Stimulated activated naive CD4-positive, alpha-beta T cell (primary cell): ENCODE measurements around the gene KRT12.
"Not testable (repeated sequence)": the region's sequence is repeated elsewhere in the genome, so short reads cannot be mapped to it uniquely, and the experiment has no call there.

Experiments used
- DNase-seq, 6 experiments: peaks; one replicate each; lab custom pipeline; 2025; lab: John Stamatoyannopoulos, UW

Gene KRT12

DNA sequence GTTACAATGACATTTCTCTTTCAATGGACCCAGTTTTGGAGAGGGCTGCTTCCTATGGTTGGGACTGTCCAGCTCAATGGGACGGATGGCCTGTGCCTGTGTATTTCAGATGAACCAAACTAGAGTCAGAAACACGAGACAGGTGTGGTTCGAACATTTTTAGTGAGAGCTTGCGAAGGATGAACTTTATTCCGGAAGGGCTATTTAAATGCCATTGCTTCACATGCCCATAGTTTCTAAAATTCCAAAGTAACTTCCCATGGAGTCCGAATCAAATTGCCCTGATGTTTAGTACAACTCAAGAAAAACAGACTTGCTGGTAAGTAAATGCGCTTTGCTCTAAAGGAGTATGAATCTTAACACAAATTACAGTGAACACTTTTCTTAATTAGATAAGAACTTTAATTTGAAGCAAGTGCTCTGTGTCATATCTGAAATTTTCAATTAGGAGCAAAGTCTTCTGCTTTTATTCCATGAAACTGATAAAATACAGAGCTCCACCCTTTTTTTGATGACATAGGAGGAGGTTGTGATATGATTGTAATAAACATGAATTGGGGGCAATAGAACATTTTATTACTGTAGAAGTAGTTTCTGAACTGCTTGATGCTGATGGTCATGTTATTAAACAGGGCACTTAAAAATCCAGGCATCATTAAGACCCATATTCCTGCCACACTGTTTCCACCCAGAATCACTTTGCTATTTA lies 16.8 kb upstream of the KRT12 start:
- DNase-seq = no peak

DNA sequence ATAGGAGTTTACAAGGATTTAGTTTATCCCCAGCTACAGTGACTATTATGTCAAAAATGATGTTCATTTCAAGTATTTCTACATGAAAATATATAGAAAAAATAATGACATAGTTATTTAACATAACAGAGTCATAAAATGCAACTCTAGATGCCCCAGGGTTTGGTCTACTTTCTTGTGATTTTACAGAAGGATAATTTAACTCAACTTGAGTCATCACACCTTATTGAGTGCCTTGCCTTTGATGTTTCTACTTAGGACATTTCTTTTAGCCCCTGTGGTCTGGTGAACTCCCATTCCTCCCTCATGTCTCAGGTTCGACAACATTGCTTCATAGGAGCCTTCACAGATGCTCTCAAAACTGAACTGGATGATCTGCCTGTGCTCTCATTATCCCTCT lies 16.0 kb upstream of the KRT12 start:
- no peak for DNase-seq

DNA sequence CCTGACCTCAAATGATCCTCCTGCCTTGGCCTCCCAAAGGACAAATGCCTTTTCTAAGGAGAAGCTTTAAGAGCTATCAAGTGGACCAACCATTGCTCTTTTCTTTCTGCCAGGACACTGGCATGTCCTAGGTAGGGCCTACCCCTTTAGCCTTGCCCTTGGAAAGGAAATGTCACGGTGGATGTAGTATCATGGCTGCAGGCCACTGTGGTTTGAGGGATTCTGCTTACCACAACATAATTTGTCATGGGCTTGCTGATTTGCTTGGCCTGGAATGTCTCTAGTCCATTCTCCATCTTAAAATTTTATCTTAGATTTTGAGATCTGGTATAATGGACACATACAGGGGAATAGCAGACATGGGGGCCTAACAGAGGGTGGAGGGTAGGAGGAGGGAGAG lies 12.0 kb upstream of the KRT12 start:
- DNase-seq = no peak

DNA sequence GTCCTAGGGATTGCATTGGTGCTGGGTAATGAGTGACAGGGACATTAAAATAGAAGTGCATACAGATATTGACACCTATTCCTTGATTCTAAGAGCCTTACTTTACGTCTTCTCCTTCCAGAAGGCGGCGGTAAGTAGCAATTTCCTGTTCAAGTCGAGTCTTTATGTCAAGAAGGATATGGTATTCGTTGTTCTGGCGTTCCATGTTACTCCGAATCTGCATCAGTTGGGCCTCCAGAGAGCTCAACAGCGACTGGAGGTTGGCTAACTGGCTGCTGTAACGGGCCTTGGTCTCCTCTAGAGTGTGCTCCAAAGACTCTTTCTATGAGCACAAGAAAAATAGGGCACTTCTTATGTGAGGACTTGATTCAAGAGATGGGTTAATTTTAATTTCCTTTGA lies 11.0 kb upstream of the KRT12 start:
- DNase-seq = no peak

DNA sequence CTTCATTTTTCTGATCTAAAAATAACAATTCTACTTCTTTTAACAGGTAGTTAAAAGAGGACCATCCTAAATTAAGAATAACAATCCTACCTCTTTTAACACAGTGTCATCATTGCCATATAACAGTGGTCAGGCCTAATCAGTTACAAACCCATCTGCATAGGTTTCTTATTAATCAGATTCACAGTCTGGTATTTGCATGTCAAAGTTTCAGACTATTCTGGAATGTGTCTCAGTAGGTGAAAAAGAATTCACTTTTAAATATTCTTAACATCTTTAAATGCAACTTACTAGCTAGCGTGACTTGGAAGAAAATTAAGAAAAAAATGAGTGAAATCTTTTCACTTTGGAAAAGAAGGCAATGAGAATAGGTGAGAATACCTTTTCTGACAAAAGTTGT lies 6.8 kb upstream of the KRT12 start:
- no peak for DNase-seq

DNA sequence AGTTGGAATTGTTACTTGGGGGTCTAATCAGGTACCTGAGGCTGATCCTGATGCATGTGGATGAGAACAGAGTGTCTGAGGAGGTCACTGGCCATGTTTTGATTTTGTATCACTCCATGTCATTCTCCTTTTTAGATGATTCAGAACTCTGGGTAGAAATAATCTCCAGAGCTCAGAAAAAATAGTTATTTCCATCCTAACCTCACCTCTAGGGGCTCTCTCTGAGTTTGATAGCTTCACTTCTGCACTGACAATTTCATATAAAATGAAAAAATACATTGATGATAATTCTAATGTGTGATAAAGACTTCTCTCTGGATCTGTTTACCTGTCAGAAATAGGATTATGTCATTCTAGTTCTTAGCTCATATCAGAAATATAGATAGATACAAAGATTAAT lies 6.2 kb upstream of the KRT12 start:
- no peak for DNase-seq

DNA sequence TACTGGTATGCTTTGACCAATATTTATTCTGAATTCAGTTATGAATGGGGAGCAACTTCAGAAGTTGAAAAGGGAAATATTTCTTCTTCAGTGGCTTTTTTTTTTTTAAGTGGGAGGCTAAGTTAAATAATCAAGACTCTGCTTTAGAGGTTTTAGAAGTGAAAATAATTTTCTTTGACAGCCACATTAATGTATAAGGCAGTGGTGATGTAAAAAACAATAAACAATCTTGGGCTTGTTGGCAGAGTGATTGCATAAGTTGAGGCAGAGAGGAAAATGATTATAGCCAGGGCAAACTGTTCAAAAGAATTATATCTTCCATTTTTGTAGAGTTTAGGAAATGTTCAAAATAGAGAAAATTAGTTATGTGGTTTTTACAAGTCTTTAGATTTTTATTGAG lies 5.4 kb upstream of the KRT12 start:
- DNase-seq = no peak

DNA sequence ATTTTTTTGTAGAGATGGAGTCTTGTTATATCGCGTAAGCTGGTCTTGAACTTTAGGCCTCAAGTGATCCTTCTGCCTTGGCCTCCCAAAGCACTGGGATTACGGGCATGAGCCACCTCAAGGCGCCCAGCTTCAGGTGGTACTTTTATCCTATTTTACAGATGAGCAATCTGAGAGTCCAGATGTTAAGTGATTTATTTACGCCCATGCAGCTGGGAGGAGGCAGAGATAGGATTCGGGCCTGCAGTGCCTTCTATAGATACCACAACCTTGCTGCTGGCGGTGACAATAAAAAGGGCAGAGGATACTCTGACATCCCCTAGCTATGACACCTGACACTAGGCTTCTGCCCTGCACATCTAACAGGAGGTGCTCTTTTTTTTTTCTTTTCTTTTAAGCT lies 4.3 kb upstream of the KRT12 start:
- no peak for DNase-seq

DNA sequence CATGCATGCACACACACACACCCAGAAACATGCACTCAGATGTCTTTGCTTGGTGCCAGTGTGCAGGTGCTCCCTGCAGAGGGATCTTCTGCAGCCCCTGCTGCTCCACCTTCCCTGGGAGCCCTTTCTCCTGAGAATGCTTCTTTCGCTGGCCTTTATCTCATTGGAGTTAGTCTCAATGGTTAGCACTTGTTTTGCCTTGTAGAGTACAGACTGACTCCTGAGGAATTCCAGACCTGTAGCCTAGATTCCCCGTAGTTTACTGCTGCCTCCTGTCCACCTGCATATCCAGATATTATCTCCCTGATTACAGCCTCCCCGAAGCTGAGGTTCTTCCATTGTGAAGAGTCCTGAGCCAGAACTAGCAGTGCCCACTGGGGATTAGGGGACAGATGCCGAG lies 3.1 kb upstream of the KRT12 start:
- no peak for DNase-seq

DNA sequence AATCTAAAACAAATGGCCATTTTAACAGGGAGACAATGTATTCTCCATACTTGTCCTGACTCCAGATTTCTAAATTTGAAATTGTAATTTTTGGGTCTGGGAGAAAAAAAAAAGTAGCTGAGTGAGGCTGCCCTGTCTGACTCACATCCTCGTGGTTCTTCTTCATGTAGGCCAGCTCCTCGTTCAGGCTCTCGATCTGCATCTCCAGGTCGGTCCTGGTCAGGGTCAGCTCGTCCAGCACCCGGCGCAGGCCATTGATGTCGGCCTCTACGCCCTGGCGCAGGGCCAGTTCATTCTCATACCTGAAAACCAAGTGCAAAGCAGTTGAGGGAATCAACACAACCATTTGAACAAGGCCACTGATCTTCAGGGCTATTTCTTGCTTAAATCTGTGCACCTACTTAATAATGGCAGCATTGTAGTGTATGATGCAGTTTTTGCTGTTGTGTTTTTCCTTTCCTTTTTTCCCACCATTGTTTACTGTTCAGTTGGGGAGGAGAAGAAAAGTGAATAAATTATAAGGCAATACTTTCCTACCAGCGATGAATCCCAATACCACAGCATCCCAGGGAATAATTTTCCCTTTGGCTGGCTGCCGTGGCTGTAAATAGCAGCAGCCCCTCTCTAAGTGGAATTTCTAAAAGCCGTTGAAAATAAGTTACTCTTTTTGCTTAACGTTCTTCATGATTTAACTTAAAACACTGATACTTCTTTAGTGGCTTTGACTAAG lies 2.2 kb downstream of the KRT12 start:
- no peak for DNase-seq

DNA sequence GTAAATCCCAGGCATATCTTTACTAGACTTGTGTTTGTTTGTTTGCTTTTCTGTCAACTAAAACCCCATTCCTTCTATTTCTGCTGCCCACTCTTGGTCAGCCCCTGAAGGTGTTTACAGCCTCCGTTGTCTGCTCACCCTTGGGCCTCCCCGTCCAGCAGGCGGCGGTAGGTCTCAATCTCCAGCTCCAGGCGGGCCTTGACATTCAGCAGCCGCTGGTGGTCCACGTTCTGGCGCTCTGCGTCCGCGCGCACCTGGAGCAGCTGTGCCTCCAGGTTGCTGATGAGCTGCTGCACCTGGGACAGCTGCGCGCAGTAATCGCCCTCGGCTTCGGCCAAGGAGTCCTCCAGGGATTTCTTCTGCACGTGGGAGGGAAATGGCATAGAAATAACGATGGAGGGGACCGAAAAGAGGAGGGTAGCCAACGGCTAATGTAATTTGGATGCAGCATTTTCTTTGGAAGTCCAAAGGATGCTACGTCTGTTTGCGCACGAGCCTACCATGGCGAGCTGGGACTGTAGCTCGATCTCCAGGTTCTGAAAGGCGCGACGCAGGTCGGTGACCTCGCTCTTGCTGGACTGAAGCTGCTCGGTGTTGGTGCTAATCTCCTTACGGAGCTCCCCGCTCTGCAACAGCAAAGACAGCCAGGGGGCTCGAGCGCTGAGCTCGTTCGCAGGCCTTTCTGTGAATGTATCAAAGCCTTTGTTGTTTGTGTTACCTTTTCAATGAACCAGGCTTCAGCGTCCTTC lies 3.9 kb downstream of the KRT12 start:
- no peak for DNase-seq

DNA sequence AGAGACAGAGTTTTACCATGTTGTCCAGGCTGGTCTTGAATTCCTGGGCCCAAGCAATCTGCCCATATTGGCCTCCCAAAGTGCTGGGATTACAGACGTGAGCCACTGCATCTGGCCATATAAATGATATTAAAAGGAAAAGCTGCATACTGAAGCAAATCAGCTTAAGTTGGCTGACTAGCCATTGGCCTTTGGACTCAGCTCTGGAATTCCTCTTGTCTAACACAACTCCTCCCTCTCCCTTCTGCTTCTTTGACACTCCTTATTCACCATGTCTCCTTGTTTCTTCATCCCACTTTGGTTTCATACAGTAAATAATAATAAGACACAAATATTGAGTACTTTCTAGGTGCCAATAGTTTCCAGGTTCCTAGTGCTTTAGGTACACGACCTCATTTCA lies 7.5 kb downstream of the KRT12 start:
- no peak for DNase-seq

DNA sequence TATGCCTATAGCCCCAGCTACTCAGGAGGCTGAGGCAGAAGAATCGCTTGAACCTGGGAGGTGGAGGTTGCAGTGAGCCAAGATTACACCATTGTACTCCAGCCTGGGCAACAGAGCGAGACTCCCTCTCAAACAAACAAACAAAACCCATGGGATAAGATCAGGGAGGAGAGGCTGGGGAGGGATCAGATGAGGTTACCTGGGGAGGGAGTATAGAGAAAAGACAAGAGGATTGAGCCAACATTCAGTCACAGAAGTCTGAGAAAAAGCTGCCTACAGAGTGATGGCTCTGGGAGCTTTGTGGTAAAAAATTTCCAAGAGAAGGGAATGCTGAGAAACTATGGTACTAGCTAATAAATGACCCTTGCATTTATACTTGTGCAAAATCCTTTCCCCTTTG lies 8.4 kb downstream of the KRT12 start:
- DNase-seq = not testable (repeated sequence)

DNA sequence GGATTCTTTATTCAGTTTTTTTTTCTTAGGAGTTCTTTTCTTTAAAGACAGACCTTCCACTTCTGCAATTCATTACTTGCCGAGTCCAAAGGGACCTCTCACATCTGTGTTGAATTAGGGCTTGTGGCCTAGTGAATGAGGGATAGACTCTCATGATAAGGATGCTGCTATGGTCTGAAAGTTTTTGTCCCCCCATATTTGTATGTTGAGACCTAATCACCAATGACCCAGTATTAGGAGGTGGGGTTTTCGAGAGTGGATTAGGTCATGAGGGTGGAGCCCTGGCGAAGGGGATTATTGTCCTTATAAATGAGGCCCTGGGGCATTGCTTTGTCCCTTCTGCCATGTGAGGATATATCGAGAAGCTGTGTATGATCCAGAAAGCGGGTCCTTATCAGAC lies 9.5 kb downstream of the KRT12 start:
- no peak for DNase-seq

DNA sequence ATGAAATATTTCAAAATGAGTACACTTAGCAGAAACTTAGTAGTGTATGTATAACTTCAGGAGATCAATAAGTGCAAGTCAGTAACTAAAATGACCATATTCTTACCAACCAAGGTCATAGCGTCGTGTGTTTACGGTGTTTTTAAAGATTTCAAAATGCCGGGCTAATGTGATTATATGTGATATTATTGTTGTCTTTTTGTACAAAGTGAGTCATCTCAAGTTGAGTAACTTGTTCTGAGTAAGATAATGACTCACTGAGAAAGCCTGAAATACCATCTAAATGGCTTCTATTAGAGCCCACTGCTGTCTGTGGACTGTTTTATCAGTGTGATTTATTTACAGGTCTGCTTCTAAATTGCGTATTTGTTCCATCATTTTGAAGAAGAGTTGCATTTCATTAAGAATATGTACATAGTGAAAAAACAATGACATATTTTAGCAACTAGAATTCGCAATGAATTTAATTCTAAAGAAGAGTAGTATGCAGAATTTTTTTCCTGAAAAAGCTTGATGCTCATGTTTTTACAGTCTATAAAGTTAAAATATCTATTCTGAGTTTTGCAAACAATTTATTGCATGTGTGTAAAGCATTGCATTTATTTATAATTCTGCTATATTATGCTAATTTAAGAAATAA lies 12.7 kb downstream of the KRT12 start:
- DNase-seq = no peak

DNA sequence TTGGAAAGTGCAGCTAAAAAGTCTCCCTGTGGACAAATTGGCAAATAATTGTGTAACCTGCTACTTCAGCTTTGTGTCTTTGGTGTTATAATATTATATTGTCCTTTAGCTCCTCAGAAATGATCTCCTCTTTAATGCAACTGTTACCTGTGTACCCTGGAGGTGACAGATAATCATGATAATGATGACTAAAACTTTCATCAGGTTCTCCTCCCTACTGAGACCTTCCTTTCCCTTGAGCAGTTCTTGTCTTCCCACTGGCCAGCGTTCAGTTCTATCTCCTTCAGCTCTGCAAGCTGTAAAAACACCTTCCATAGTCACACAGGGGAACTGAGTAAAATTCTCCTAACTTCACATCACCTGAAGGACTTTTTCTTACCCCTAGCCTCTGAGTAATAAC lies 14.7 kb downstream of the KRT12 start:
- no peak for DNase-seq

DNA sequence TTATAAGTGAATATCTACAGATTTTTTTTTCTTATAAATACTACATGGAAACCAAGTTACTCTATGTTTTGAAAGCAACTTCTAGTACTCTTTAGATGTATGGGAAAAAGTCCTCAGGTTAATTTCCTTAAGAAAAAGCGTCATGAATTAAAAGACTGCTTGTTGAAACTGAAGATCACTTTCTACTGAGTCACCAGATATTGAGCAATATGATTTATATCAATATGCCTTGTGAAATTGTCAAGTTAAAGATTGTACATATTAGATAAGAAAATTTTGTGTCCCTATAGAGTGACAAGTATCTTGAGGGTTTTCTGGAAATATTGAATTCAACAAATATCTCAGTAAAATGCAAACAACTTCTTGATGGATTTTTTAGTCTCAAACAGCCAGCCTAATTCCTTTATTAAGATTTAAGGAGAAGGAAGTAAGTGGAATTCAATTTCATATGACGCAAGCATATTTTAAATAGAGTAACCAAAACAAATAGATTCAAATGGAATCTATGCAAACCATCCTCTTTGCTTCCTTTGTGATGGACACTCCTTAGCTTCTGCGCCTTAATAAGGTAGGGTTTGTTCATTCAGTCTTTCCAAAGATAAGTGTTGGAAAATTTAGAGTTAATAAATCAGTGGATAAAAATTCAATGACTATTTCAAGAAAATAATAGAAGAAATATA lies 16.6 kb downstream of the KRT12 start:
- no peak for DNase-seq

DNA sequence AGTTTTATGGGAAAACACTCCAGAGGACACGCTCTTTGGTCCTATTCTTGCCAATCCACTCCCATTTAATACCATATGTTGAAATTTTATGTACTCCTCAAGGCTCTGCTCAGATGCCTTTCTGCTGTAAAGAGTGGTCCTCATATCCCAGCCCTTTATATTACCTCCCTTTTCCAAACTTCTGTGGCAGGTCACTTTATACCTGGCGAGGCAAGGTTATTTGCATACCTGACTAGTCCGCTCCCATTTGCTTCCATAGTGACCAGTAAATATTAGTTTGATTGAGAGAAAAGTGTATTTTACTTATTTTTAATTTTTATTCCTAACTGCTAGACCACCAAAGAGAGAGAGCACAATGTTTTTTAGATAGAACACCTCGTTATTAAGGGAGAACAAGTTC lies 17.3 kb downstream of the KRT12 start:
- no peak for DNase-seq

DNA sequence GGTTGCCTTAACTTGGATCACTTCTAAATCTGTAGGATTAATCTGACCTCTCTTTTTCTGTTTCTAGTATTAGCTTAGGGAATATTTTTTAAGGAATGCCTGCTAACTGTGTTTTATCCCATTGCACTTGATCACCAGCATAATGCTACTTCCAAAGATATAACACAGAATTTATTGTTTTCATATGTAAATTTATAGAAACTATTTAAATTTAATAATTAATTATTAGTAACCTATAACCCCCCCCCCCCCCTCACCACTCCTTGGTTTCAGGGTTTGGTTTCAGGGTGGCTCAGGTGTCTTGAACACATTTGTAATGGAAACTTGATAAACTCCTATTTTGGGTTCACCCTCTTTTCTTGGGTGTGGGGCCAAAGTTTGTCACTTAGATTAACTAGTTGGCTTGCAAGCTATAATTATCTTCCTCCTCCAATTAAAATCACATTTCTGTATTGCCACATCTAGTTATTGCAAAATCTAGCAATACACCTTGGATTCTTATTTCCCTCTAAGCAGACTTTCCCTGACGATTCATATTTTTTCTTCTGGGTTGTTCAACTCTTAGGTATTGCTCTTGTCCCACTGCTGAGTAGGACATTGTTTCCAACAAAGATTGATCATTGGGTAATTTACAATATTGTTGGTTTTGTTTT lies 18.3 kb downstream of the KRT12 start:
- no peak for DNase-seq

DNA sequence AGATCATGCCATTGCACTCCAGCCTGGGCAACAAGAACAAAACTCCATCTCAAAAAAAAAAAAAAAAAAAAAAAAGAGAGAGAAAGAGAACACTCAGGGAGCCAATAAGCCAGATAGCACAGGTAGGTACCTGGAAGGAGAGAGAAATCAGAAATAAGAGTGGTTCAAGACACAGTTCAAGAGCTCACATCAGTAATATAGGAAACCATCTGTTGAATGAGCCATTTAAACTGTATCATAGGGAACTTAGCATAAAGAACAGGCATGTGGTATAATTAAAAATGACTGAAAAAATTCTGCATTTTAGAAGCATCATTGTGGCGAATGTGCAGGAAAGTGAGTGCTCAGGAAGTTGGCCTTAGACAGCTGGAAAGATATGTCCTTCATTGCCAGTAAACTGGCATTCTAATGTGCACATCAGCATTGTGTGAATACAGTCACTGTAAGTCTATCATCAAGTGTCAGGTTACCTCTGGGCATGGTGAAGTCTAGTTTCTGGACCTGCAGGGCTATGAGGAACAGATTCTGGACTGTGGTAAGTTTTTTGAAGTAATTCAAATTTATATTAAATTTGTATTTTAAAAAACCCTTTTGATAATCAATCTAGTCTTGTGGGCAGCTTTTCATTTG lies 20.4 kb downstream of the KRT12 start:
- DNase-seq = no peak

DNA sequence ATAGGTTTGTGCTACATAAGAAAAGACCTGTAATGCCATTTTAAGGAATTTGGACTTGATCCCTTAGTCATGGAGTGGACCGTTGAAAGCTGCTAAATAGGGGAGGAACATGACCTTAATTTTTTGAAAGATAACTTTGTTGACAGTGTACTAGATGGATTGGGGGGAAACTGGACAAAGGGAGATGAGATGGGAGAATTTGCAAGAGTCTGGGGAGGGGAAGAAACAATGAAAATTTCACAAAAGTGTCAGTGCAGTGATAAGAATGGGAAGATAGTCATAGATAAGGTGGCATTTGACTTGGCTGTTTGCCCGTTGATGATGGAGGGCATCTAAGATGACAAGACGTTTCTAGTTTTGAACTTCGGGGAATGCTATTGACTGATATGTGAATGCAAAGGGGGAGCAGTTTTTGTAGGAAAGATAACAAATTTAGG lies 22.3 kb downstream of the KRT12 start:
- DNase-seq = no peak
